Astrocyte (in vitro differentiated cells and primary cell): ENCODE results near the gene PPP6R2. TPM values are rescaled to one million over a fixed set of nuclear protein-coding genes. Genes with fewer than 3 reads are reported as not detected.

Experiments used
- DNase-seq: peaks from one replicate; pipeline ENCODE4 v3.0.0-alpha.2; 2010; ENCODE audit warnings: low read depth
- FAIRE-seq: peaks from 2 replicates; lab custom pipeline; 2011; peaks lifted over from hg19 to GRCh38; lab: Jason Lieb, UNC
- H2AFZ ChIP-seq: 2 replicates; pipeline ENCODE4 v1.6.0; 2012; ENCODE audit warnings: low read depth, low read length, inconsistent platforms
- H3K27ac ChIP-seq: 2 replicates; pipeline ENCODE4 v1.5.1; 2011; ENCODE audit warnings: low read depth, low read length, inconsistent platforms
- H3K27me3 ChIP-seq: 2 replicates; pipeline ENCODE4 v1.6.0; 2011; ENCODE audit warnings: low read length, inconsistent platforms; ENCODE audit not compliant: insufficient read depth
- H3K36me3 ChIP-seq: 2 replicates; pipeline ENCODE4 v1.5.1; 2011; ENCODE audit warnings: low read length, inconsistent platforms; ENCODE audit not compliant: insufficient read depth
- H3K4me1 ChIP-seq: 2 replicates; pipeline ENCODE4 v1.5.1; 2011; ENCODE audit warnings: low read length, inconsistent platforms; ENCODE audit not compliant: insufficient read depth
- H3K4me2 ChIP-seq: 2 replicates; pipeline ENCODE4 v1.6.0; 2012; ENCODE audit warnings: low read length, inconsistent platforms
- H3K4me3 ChIP-seq: 2 replicates; pipeline ENCODE4 v1.5.1; 2011; ENCODE audit warnings: low read depth, mild to moderate bottlenecking, low read length, inconsistent platforms; ENCODE audit not compliant: insufficient read depth
- H3K79me2 ChIP-seq: 2 replicates; pipeline ENCODE4 v1.6.0; 2012; ENCODE audit warnings: mild to moderate bottlenecking, low read length, inconsistent platforms; ENCODE audit not compliant: insufficient read depth
- H3K9ac ChIP-seq: 2 replicates; pipeline ENCODE4 v1.6.0; 2012; ENCODE audit warnings: mild to moderate bottlenecking, low read length, inconsistent platforms
- H3K9me3 ChIP-seq: 2 replicates; pipeline ENCODE4 v1.5.1; 2012; ENCODE audit warnings: low read depth, mild to moderate bottlenecking, low read length, inconsistent platforms; ENCODE audit not compliant: insufficient read depth
- H4K20me1 ChIP-seq: 2 replicates; pipeline ENCODE4 v1.6.0; 2012; ENCODE audit warnings: low read length, inconsistent platforms; ENCODE audit not compliant: insufficient read depth
- H3K27ac Mint-ChIP-seq: one replicate; pipeline ENCODE4 v1.8.0; 2021; ENCODE audit warnings: mild to moderate bottlenecking, mixed read lengths; ENCODE audit not compliant: unreplicated experiment
- H3K27me3 Mint-ChIP-seq: one replicate; pipeline ENCODE4 v1.8.0; 2021; ENCODE audit warnings: low read depth, mixed read lengths; ENCODE audit not compliant: unreplicated experiment
- H3K36me3 Mint-ChIP-seq: one replicate; pipeline ENCODE4 v1.8.0; 2021; ENCODE audit warnings: low read depth, mixed read lengths; ENCODE audit not compliant: unreplicated experiment
- H3K4me1 Mint-ChIP-seq: one replicate; pipeline ENCODE4 v1.8.0; 2021; ENCODE audit warnings: low read depth, mixed read lengths; ENCODE audit not compliant: unreplicated experiment
- H3K4me3 Mint-ChIP-seq: one replicate; pipeline ENCODE4 v1.8.0; 2021; ENCODE audit warnings: mild to moderate bottlenecking, moderate library complexity, mixed read lengths; ENCODE audit not compliant: unreplicated experiment
- H3K9me3 Mint-ChIP-seq: one replicate; pipeline ENCODE4 v1.8.0; 2021; ENCODE audit warnings: mild to moderate bottlenecking, mixed read lengths; ENCODE audit not compliant: unreplicated experiment
- CTCF ChIP-seq: IDR thresholded peaks from 2 replicates; pipeline ENCODE4 v1.5.1; 2011; ENCODE audit warnings: low read depth, mild to moderate bottlenecking, inconsistent platforms, low read length, moderate library complexity; ENCODE audit not compliant: insufficient read depth
- EZH2 ChIP-seq: IDR thresholded peaks from 2 replicates; pipeline ENCODE4 v1.6.1; 2012; ENCODE audit warnings: mild to moderate bottlenecking, low read length, inconsistent platforms; ENCODE audit not compliant: insufficient read depth
- total RNA-seq: library from RNA; stranded (reverse); gene quantifications from 2 replicates; pipeline ENCODE4 v1.2.1, GENCODE V29; 2021

Gene PPP6R2
- total RNA-seq, 1 donor from 2014 or later: 48.3 TPM

DNA sequence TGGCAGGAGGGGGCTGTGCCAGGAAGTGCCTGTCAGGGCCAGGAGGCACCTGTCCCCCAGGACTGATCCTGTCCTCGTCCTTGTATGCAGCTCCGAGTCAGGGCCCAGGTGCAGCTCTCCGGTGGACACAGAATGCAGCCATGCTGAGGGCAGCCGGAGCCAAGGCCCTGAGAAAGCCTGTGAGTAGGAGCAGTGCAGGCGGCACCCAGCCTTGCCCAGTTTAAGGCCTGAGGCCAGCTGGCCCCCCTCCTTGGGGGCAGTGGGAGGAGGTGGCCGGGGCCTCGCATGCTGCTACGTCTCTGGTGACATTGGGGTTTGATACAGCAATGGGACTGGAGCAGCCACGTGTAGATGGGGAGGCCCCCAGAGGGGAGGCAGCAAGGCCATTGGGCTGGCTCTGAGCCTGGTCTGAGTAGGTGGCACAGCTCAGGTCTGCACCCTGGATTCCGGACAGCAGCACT lies 96.8 kb downstream of the PPP6R2 start:
- FAIRE-seq (no peak), DNase-seq (no peak)
- no peak overlapping the region for H3K9ac ChIP-seq
- no peaks in the 10 kb centered on the region for H3K27me3 Mint-ChIP-seq
- H3K27me3 ChIP-seq: no peaks in the 10 kb centered on the region
- H3K9me3 ChIP-seq: no peaks in the 10 kb centered on the region
- no peak overlapping the region for H2AFZ ChIP-seq
- H3K4me1 Mint-ChIP-seq: peaks cover 3% of the 10 kb centered on the region
- no peak overlapping the region for H3K4me3 Mint-ChIP-seq
- no peak for TF ChIP-seq CTCF
- TF ChIP-seq EZH2: no peak
- no peaks in the 10 kb centered on the region for H3K9me3 Mint-ChIP-seq
- H3K4me1 ChIP-seq: peaks cover 4% of the 10 kb centered on the region
- no peaks in the 10 kb centered on the region for H3K79me2 ChIP-seq
- H4K20me1 ChIP-seq: peaks cover 21% of the 10 kb centered on the region
- no peak overlapping the region for H3K4me3 ChIP-seq
- H3K27ac Mint-ChIP-seq: no peak overlapping the region
- H3K36me3 Mint-ChIP-seq: peaks cover 2% of the 10 kb centered on the region
- no peak overlapping the region for H3K4me2 ChIP-seq
- H3K27ac ChIP-seq: no peak overlapping the region
- H3K36me3 ChIP-seq: peaks cover 3% of the 10 kb centered on the region

DNA sequence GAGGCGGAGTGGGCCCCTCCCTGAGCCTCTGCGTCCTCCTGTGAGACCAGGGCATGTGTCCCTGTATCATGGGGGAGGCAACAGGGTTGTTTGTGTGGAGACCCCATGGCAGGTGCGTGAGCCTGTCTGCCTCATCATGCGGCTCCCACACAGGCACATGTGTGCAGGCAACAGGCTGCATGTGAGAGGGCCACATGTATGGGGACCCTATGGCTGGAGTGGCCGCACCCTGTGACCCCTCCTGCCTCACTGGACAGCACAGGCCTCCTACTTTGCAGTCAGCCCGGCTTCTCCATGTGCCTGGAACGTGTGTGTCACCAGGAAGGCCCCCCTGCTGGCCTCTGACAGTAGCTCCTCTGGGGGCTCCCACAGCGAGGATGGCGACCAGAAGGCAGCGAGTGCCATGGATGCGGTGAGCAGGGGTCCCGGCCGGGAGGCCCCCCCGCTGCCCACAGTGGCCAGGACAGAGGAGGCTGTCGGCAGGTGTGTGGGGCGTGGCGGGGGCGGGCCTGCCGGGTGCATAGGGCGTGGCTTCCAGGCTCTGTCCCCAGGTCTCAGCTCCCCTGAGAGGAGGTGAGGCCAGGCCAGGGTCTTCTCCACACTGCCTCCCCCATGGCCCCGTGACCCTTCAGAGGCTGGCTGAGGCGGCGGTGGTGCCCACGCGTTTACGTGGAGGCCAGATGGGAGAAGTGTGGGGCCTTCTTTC lies 97.6 kb downstream of the PPP6R2 start:
- no peaks in the 10 kb centered on the region for H3K79me2 ChIP-seq
- no peaks in the 10 kb centered on the region for H3K27me3 Mint-ChIP-seq
- FAIRE-seq: no peak
- H3K4me1 ChIP-seq: peaks cover 7% of the 10 kb centered on the region
- H3K9me3 Mint-ChIP-seq: no peaks in the 10 kb centered on the region
- peaks cover 26% of the 10 kb centered on the region for H4K20me1 ChIP-seq
- peaks cover 2% of the 10 kb centered on the region for H3K36me3 Mint-ChIP-seq
- no peak overlapping the region for H3K4me2 ChIP-seq
- H3K4me3 Mint-ChIP-seq: no peak overlapping the region
- H3K9ac ChIP-seq: no peak overlapping the region
- H2AFZ ChIP-seq: no peak overlapping the region
- H3K27ac ChIP-seq: no peak overlapping the region
- no peak overlapping the region for H3K27ac Mint-ChIP-seq
- H3K27me3 ChIP-seq: no peaks in the 10 kb centered on the region
- no peak for DNase-seq
- no peak for TF ChIP-seq EZH2
- no peak for TF ChIP-seq CTCF
- no peak overlapping the region for H3K4me3 ChIP-seq
- peaks cover 3% of the 10 kb centered on the region for H3K4me1 Mint-ChIP-seq
- no peaks in the 10 kb centered on the region for H3K9me3 ChIP-seq
- H3K36me3 ChIP-seq: peaks cover 3% of the 10 kb centered on the region

- FAIRE-seq (no peak), DNase-seq (no peak)
- Mint-ChIP-seq H3K4me1 (peaks cover 3% of the 10 kb centered on the region), H3K27ac (peak overlapping the region; percentile 66), H3K36me3 (peaks cover 4% of the 10 kb centered on the region), H3K27me3 (no peaks in the 10 kb centered on the region), H3K9me3 (no peaks in the 10 kb centered on the region), H3K4me3 (no peak overlapping the region)
- no peak overlapping the region for H3K9ac ChIP-seq
- H3K36me3 ChIP-seq: peaks cover 3% of the 10 kb centered on the region
- H3K27ac ChIP-seq: no peak overlapping the region
- TF ChIP-seq CTCF (no peak), EZH2 (no peak)
- H3K4me1 ChIP-seq: peaks cover 7% of the 10 kb centered on the region
- no peaks in the 10 kb centered on the region for H3K27me3 ChIP-seq
- H3K4me3 ChIP-seq: no peak overlapping the region
- H3K4me2 ChIP-seq: no peak overlapping the region
- H3K79me2 ChIP-seq: no peaks in the 10 kb centered on the region
- no peaks in the 10 kb centered on the region for H3K9me3 ChIP-seq
- peaks cover 29% of the 10 kb centered on the region for H4K20me1 ChIP-seq
- no peak overlapping the region for H2AFZ ChIP-seq
These were observed 98.4 kb downstream of the PPP6R2 start for GRCh38 chr22:50441428-50441993.
